IPS-NIHi7 (cell line): ENCODE measurements around the gene MAP7D1.

Experiments
- DNase-seq: peaks from one replicate; pipeline ENCODE4 v3.0.0; 2012; ENCODE audit warnings: mixed read lengths; ENCODE audit errors: extremely low spot score

Gene MAP7D1

DNA sequence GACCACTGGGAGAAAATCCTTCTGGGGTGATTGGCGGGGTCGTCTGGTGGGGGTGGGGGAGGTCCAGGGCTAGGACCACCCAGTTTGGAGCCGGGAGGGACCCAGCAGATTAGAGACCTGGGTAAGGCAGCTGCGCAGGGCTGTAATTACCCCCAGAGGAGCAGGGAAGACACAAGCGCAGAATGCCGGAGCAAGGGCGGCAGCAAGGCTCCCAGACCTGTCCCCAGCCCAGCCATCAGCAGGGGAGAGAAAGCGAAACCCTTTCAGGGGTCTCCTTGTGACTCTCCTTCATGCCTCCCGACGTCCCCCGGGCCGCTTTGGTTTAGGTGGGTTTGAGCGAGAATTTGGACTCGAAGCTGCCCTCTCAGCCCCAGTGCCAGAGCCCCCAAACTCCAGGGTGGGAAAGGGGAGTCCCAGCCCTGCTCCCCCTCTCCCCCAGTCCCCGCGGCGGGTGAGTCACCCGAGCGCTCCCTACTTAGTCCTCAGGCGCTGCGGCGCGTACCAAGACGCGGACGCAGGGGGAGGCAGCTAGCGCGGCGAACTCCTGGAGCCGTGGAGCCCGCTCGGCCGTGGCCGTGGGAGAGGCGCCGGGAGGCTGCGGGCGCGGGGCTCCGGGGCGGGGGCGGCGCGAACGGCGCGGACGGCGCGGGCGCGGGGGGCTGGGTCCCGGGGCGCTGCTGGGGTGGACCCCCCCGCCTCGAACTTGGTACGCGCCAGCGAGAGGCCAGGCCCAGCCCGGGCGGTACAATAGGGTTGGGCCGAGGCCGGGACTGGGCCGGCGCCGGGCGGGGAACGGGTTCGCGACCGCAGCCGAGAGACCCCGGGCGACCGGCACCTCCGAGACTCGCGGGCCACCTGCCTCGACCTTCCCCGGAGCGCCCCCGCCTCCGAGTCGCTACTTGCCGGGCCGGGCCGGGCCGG, at the start of gene MAP7D1:
MAP7D1 (plus strand) TSS at position 753 of the 921 bp plus-strand sequence. CDS start 258 bp downstream, outside the sequence.
- peak; percentile 69 for DNase-seq

DNA sequence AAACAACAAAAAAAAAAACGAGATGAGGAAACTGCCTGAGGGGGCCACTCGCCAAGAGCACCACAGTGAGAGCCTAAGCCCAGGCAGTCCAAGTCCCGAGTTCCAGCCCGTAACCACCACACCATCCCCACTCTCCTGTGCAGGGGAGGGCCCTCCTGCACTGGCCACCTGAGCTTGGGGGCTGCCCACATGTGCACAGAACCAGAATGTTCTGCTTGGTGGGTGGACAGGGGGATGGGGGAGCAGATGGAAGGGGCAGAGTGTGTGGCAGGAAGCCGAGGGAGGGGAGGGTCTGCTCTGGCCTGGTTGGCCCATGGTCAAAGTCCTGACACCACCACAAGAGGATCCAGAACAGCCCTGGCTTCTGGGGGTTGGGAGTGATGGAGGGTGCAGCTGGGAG, 49.7 kb upstream of the MAP7D1 start:
- DNase-seq: no peak

DNA sequence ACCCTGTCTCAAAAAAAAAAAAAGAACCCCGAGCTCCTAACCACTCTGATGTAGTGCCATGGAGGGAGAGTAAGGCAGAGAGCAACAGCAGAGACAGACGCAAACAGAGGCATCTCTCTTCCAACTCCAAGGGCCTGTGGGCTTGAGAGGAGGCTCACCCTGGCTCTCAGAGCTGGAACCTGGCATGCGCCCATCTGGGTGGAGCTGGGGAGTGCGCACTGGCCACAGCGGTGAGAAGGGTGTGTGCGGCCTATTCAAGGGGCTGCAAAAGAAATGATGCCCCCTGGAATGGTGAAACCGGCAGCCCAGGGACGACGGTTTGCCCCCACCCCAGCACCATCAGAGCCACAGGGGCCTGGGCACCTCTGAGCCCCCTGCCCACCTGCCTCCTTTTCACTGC, 48.6 kb upstream of the MAP7D1 start:
- DNase-seq: no peak

DNA sequence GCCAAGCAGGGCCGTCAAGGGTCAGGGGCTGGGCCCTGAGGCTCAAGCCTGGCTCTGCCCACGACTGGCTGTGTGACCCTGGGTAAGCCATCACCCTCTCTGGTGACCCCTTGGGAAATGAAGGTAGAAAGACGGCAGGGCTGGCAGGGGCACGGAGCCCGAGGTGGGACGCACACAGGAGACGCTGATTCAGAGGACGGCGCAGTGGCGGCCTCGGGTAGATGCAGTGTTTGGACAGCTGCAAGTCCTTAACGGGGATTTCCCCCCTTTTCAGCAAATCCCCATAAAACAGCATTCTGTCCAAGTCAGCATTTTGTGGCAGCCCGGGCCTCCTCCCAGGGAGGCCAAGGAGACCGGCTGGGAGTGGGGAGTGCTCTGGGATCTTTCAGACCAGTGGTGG, 47.6 kb upstream of the MAP7D1 start:
- DNase-seq: no peak

DNA sequence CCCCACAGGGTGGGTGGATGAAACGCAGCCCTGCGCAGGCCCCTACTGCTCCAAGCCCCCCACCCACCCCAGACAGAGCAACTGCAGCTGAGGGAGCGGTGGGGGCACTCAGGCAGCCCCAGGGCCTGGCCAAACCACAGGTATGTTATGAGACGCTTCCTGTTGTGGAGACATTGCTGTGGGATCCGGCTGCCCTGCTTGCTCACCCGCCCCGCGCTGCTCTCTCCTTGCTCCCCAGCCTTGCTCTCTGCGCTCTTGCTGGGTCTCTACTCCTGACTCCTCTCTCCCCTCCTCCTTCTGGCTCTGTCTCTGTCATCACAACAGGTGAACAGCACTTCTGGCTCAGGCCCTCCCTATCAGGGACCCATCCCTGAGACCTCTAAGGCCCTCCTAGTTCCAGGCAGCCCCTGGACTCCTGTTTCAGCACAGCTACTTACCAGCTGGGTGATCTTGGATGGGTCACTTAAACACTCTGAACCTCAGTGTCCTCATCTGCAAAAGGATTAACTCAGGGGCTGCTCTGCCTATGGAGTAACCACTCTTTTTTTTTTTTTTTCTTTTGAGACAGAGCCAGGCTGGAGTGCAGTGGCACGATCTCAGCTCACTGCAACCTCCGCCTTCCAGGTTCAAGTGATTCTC, 46.8 kb upstream of the MAP7D1 start:
- DNase-seq: no peak

DNA sequence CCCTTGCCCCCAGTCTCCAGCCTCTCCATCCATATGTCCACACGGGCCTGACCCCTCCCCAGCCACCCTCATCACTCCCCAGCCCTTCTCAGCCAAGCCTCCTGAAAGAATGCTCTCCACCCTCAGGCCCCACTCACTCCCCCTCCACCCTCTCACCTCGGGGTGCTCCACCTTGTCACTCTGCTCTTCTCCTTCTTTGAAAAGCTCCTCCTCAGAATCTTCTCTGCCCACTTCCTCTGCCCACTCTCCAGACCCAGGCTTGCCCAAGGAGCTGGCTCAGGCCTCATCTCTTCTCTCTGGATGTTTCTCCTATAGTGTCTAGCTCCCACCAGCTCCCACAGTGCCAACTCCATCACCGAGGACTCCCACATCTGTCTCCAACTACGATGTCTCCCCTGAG, 44.8 kb upstream of the MAP7D1 start:
- DNase-seq: no peak

DNA sequence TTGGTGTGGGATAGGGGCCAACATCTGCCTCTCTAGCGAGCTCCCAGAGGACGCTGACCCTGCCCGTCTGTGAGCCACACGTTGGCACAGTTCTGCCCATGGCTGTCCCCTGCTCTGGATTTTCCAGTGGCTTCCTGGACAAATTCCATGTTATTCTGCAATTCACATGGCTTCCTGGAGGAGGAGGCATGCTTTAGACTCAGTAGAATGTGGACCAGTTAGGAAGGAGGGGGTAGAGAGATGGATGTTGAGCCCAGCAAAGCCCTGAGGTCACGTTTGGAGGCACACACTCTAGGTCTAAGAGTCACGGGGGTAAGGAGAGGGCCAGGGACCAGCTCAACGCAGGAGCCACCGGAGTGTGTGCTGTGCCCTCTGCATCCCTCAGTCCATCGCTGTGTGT, 43.1 kb upstream of the MAP7D1 start:
- DNase-seq: no peak

DNA sequence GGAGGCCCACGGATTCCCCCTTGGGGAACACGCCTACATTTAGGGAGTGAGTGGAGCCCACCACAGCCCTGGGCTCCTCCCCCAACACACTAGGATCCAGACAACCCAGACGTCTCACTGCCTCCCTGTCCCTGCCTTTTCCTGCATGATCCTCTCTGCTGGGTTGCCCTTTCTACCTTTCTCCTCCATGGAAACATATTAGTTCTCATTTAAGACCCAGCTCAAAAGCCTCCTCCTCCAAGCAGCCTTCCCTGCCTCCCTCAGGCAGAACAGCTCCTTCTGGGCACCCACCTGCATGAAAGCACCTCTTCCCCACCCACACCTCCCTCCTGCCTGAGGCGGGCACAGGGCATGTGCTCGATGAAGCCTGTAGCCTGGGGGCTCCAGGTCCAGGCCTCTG, 41.6 kb upstream of the MAP7D1 start:
- no peak for DNase-seq

DNA sequence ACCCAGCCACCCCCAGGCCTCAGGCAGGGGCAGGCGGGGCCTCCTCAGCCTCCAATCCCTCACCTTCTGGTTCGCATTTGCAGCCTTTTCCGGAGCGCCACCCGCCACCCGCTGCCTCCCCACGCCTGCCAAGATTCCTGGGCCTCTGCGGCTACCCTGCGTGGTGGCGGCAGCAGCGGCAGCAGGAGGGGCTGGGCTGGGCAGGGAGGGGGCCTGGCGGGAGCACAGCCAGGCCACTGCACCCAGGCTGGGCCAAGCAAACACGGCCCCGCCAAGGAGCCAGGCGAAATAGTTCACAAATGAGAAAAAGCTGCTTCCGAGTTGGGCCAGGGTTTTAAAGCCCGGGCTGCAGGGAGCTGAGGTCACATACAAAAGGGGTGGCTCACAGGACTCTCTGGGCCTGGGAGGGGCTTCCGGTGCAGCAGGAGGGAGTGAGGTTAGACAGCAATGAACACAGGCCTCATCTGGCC, 40.7 kb upstream of the MAP7D1 start:
- no peak for DNase-seq

DNA sequence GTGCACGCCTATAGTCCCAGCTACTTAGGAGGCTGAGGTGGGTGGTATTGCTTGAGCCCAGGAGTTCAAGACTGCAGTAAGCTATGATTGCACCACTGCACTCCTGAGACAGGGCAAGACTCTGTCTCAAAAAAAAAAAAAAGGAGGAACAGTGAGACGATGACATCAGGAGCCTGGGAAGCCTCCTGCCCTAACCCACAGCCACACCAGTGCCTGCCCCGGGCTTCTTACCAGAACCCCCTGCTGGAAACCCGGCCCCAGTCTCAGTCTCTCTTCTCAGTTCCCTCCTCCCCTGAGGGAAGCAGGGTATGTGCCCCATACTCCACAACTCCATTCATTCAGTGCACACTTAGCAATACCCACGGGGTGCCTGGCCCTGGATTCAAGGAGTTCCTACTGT, 40.0 kb upstream of the MAP7D1 start:
- no peak for DNase-seq

DNA sequence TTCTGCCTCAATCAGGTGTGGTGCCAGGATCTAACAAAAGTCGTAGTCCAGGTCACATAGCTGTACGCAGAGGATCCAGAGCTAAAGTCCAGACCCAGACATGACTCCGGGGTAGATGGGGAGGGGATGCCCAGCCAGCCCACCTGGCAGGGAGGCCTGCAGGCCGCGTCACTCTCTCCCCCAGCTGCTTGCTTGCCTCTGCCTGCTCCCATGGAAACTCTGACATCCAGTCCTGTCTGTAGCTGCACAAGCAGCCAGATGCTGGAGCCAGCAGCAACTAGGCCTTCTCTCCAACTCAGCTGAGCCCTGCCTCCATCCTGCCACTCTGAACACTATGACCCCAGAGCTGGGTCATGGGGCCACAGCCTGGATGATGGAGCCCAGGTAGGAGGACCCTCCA, 39.1 kb upstream of the MAP7D1 start:
- DNase-seq: no peak

DNA sequence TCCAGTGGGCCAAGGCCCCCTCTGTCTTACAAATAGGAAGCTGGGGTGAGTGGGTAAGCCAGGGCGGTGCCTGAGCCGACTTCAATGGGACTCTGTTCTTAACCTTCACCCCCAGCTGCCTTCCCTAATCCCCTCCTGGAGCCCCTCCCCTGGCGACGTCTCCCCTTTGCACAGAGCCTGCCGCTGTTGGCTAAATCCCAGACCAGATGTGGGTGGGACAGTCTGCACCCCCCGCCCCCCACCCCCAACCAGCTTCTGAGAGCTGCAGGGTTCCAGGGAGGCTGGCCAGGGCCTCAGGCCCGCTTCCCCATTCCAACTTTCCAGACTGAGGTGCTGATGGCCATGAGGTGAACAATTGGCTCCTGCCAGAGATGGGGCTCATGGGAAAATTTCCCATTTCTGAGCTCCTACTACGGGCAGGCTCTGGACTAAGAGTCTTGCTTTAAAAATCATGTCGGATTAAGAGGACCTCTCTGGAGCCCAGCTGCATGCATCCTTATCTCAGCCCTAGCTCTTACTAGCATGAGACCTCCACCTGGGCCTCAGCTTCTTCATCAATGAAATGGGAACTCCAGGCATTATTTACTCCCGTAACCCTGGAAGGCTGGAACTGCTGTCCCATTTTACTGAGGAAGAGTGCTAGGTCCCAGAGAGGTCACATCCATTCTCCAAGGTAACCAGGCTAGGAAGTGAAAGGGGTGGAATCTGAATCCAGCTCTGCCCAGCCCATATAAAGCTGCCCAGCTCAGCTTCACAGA, 37.3 kb upstream of the MAP7D1 start:
- no peak for DNase-seq

DNA sequence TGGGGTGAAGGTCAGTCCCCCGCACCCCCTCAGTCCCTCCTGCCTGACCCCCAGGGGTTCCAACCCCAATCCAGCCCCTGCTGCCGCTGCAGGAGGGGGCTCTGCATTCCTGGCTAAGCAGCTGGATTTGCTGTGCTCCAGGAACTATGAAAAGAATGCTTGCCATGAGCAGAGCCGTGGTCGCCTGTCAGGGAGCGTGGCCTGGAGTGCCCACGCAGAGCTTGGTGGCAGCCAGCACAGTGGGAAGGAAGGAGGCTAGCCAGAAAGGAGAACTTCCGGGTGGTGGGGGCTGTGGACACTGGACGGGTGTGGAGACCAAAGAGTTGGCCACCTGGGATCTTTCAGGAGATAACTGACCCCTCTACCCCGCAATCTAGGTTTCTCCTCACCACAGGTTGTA, 36.5 kb upstream of the MAP7D1 start:
- DNase-seq: no peak

DNA sequence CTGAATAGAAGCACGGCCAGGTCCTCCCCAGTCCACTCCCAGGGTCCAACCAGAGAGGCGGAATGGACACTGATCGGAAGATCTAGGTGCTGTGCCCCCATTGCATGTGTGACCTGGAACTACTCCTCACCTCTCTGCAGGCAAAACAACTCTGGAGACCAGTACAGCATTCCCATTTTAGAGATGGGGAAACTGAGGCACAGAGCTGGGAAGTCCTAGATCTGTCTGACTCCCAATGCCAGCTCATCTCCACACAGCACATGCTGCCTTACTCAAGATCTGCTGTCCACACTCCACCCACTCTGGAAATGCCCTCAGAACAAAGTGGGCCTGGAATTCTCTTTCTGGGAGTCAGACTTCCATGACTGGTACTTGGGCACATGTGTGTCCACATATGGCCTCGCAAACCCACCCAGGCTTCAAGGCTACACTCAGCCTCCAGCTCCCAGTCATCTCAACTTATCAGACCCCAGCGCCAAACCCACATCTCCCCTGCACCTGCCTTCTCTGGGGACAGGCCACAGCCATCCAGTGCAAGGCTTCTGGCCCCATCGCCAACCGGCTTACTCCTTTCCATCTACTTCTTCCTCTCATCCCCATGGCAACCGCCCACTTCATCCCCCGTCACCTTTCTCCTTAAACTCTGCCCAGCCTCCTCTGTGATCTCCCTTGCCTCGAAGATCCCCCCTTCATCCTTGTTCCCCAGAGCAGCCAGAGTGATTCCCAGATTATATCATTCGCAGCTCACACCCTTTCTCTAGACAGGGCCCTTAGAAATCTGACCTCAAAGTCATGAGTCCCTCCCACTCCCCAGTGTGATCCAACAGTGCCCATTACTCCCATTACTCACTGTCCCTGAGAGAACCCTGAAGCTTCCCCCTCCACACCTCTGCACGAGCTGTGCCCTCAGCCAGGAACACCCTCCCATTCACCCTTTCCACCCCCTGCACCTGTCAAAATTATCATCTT, 33.6 kb upstream of the MAP7D1 start:
- DNase-seq: no peak

DNA sequence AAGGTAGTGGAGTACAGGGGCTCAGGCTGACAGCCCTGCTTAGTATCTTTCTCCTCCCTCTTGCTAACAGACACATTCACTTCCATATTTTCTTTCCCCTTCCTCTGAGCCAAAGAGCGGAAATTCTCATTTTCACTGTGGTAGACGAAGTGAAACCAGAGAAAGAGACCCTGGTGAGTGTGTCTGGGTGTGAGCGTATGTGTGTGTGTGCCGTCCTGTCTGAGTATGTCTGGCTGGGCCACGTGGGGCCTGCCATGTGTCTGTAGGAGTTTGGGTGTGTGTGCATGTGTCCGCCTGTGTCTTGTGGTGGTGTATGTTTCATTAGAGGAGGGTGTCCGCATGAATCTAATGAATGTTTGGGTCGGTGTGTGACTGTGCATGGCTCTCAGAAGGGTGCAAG, 32.6 kb upstream of the MAP7D1 start:
- no peak for DNase-seq

DNA sequence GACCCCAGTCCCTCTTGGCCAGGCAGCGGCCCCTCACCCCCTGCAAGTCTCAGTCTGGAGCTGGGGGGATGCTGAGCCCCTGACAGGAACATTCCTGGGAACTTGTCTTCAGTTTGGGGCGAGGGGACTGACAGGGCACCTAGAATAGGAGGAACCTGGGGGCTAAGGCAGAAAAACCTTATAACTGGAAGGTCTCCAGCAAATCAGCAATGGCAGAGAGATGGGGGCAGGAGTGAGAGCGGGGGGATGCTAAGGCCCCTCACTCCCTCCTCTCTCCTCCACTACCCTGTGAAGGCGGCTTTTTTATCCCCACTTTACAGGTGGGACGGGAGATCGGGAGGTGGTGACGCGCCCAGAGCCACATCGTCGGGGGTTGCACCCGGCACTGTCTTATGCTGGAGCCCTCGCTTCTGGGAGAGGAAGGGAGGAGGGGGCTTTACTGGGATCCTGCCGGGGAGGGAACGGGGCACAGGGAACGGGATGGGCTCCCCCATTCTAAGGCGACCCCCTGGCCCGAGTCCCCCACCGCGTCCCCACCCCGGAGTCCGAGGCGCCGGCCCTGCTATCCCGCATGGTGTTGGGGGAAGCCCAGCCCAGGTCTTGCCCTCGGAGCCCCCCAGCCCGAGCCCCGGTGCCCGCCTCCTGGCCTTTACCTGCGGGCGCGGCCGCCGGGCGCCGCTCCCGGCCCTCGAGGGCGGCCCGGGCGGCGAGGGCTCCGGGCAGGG, 31.4 kb upstream of the MAP7D1 start:
- peak; percentile 31 for DNase-seq

DNA sequence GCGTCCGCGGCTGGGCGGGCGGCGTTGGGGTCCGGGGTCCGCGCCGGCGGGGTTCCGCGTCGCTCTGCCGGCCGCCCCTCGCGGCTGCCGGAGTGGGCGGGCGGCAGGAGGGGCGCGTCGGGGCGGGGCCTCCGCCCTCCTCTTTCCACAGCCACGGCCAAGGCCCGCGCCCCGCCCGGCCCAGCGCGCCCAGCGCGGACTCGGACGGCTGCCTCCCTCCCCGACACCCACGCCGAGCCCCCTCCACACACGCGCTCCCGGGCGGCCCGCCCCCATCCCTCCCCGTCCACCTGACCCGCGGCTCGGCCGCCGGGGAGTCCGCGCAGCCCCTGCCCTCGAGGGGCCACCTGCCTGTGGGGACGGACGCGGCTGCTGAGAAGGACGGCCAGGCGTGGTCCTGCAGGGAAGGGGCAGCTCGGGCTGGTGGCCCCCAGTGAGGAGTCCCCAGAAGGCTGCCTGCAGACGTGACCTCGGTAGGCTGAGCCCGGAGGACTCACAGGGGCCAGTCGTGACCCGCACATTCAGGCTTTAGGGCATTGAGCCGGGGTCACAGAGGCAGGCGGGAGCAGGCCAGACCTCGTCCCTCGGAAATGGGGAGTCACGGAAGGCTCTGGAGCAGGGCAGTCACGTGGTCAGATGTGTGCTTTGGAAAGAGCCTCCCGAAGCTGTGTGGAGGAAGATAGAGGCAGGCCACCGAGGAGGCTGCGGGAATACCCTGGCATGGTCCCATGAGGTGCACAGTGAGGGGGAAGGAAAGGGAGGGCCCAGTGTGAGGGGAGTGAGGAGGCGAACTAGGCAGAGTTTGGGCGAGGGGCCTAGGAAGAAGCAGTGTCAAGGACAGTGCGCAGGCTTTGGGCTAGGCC, 30.6 kb upstream of the MAP7D1 start, which contains the start of gene COL8A2:
COL8A2 (minus strand) TSS at position 94 of the 863 bp plus-strand sequence. CDS start 24,980 bp downstream, outside the sequence.
- no peak for DNase-seq

DNA sequence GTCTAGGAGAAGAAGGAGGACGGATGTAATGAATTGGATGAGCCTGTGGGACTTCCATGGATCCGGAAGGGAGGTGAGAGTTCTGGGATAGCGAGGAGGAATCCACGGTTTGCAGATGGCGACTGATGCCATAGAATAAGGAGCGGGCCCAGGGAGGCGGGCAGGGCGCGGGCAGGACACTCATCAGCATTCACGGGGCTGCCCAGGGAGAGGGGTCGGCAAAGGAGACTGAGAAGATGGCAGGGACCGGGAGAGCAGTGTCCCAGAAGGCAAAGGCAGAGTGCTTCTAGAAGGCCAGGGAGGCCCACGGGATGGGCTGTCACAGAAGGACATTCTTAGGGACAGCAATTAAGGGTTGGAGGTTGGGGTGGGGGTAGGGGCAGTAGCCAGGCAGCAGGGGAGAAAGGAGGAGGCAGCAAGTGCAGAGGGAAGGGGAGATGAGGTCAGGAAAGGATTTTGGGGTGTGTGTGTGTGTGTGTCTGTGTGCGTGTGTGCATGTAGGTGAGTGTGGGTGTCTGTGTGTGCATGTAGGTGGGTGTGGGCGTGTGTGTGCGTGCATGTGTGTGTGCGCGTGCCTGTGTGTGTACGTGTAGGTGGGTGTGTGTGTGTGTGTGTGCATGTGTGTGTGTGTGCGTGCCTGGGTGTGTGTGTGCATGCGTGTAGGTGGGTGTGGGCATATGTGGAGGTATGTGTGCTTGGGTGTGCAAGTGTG, 29.8 kb upstream of the MAP7D1 start:
- DNase-seq: peak; percentile 9
